CD4-positive, alpha-beta T cell treated with Interferon gamma for 1 hour (primary cell): ENCODE measurements around the gene FAM162B.
"Not testable (repeated sequence)": the region's sequence is repeated elsewhere in the genome, so short reads cannot be mapped to it uniquely, and the experiment has no call there.

ENCODE experiments used
- DNase-seq: peaks from one replicate; pipeline ENCODE4 v3.0.0-alpha.2; 2020

Gene FAM162B

DNA sequence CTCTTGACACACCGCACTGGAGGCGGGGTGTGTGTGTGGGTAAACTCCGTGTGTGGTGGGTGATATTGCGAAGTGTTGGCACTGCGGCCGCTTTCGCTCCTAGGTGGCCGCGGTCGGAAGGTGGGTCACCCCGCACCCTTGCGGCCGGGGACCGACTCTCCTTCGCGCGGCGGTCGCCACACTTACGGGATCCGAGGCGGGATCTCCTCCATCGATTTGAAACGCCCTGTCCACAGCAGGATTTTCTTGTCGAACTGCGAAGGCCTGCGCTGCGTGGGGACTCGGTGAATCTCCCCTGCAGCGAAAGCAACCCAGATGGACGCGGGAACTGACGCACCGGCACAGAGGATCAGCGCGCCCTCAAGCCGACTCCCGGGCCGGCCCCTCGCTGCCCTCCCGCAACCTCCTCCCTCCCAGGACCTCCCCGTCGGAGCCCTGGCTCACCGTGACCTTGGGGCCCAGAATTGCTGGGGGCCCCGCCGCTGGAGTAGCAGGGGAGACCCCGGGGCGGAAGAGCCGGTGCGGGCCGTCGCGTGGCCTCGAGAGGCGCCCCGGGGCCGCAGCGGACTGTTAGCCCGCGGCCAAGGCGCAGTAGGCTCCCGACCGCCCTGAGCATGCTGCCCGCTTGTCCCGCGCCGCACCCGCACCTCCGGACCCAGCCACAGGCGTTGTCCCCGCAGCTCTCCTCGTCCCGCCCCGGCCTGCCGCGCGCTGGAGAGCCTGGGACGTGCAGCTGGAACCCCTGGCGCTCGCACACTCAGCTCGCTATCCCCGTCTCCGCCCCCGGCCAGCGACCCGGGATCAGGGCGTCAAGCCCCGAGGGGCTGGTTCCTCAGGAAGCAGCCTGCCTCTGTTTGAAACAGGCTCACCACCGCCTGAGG, at the start of gene FAM162B:
Gene FAM162B, minus strand, starts transcription at position 759 of the 881 bp plus-strand sequence. Its CDS starts 143 bp downstream, at position 616.
- DNase-seq, result no peak

- no peak for DNase-seq
Measured at GRCh38 chr6:116812051-116812650, 46.6 kb upstream of the FAM162B start.

DNA sequence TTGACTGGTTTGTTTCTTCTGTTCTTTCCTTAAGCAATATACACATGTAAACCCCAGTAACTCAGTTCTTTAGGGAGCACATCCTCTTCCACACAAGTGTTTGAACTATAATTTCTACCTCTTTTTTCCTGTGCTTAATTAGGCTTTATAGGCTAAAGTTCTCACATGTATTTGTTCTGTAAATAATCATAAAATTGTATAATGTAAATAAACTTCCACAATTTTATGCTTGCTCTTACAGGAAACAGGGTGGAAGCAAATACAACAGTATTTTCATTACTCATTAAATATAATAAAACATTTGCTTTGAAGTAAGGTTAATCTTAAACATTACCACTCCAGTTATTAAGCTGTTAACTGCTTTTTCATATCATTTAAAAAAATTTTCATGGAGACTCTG, 36.5 kb upstream of the FAM162B start:
- no peak for DNase-seq

- no peak for DNase-seq
Measured at GRCh38 chr6:116799945-116800344, 34.4 kb upstream of the FAM162B start.

- no peak for DNase-seq
Measured at GRCh38 chr6:116797585-116797984, 32.1 kb upstream of the FAM162B start.

- no peak for DNase-seq
Measured at GRCh38 chr6:116793224-116793623, 27.7 kb upstream of the FAM162B start.

DNA sequence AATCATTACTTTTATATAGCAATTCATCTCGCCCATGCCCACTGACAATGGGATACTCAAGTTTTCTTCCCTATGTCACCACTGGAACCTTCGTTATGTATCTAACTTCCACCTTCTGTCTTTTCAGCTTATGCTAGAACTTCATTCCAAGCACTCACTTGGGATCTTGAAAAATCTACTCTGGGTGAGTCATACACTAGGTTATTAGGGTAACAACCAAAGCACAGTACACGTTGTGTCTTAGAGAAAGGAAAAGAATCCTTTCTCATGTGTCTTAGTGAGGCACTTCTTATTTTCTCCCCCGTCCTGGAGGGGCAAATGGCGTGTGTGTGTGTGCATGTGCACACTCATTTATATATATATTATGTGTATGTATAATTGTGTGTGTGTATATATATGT, 18.3 kb upstream of the FAM162B start:
- no peak for DNase-seq

DNA sequence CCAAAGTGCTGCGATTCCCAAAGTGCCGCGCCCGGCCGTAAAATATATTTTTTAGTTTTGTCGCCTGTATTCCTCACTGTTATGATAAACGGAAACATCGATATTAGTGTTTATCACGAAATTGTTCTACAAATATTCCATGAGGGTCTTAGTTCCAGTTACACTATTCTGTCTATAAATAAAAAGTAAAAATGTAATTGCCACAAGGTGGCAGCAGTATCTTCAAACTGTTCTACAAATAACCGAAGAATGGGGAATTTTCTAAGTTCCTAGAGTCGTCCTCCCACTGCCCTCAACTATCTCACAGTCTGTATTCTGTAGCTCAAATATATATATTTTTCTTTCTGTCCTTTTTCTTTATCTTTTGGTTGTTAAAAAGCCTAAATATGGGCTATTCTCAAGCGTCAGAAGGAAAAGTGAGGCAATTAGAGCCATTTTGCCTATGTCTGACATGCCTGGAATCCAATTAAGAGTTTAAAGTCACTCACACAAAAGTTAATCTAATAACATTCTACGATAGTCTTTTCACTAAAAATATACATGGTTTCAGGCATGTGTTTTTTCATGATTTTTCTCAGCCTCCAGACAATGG, 14.2 kb upstream of the FAM162B start:
- no peak for DNase-seq

DNA sequence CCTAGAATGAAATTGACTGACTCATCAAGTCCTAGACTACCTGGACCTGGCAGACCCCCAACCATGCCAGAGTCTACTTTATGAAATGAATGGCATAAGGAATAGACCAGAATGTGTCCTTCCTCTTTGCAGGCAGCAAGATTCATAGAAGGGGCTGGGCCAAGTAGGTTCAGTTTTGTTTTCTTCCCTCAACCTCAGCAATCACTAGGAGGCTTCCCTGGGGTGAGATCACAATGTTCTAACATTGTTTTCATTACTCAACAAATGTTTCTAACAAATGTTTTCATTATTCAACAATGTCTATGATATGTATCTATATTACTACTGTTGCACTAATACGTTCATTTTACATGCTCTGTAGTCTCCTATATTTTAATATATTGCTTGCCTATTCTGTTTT, 8.4 kb upstream of the FAM162B start:
- no peak for DNase-seq

DNA sequence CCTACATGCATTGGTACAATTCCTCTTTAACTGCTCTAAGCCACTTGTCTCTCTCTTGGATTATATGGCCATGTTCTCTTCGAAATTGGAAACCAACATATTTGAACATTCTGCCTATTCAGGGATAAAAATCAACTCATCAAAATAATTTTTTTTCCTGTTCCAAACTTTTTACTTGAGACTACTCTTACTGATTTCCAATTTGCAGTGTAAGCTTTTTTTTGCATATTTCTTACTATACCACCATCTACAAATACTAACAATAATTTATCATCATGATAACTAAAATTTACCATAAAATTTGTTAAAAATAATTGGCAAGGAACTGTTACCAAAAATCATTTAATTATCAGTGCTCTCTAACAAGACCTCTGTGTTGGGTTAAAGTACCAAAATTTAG, 6.9 kb upstream of the FAM162B start:
- no peak for DNase-seq

DNA sequence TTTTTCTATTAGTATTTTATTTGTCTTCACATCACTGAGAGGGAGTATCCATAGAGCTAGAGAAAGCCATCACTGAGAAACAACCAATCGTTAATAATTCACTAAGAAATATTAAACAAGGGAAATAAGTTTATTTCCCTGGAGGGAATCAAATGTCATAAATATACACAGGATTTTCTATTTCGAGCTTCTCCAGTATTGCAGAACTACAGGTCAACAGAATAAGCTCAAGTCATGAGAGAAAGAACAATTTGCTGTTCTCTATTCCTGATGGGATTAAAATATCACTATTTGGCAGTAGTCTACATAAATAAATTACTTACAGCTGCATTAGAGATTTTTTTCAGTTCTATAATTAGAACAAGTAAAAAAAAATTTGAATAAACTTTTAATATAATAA, 2.2 kb upstream of the FAM162B start:
- no peak for DNase-seq

DNA sequence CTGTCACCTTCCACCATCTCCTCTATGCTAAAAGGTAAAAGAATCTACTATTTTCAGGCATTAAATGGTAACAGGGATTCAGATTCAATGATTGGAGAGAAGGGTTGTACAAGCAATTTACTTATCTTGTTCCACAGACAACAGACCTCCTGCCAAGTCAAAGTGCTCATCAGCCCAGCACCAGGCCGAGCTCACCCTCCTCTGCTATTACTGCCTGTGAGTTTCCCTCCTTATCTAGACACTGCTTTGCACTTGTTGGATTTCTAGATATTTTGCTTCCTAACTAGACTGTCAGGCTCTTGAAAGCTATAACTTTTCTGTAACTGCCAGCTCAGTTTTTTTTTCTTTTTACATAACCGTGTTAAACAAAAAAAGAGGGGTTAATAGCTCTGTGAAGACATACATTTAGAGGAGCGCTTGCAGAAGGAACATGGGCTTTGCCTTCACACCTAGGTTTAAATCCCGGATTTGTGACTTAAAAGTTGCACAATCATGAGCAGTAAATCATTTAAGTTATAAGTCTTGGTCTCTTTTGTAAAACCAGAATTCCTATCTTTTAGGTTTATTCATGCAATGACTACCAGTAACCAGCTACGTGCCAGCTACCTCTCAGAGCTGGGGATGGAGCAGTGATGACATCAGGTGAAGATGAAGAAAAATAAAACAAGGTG, 1.1 kb upstream of the FAM162B start:
- DNase-seq, result no peak

- no peak for DNase-seq
Measured at GRCh38 chr6:116764629-116764960, 924 bp downstream of the FAM162B start.

DNA sequence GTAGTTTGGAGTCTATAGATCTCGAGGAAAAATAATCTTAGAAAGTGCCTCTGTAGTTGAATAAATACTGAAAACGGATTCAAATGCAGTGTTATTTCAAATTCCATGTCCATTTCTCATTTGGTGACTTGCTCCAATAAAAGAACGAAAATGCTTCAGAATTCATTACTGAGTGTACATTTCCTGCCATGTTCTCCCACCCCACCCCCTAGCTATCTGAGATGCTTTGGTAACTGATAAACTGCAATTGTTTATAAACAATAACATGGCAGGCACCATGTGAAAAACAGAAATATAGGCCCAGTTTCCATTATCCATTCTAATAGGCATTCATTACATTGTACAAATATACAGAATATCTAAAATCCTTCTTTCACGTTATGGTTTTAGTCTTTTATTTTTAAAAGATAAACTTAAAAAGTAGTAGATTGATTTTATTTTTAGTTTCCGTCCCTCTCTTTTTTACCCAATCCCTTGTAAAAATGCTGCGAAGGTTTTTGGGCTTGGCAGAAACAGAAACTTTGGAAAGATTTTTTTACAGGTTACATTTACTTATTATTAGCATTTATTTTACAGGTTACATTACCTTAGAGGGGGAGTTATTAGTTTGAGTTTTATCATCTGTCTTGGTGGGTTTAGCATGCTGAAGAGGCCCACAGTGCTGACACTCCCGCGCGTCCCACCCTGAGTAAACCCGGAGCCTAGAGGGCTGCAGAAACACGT, 1.5 kb downstream of the FAM162B start:
- DNase-seq, result no peak

DNA sequence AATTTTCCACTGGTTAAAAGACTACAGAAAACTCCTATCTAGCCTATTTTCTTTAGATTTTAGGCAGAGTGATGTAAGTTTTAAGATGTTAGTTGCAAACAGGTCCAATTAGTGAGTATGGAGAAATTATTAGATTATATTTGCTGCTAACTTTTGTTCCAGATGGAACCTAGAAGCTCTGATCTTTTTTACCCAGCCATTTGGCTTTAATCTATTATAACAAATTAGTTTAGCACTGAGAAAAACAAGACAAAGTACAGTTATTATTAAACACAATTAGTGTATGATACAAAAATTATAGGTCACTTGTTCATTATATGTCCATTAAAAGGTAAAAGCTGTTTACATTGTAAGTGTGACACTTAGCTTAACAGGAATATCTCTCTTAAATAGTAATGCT, 2.5 kb downstream of the FAM162B start:
- no peak for DNase-seq

DNA sequence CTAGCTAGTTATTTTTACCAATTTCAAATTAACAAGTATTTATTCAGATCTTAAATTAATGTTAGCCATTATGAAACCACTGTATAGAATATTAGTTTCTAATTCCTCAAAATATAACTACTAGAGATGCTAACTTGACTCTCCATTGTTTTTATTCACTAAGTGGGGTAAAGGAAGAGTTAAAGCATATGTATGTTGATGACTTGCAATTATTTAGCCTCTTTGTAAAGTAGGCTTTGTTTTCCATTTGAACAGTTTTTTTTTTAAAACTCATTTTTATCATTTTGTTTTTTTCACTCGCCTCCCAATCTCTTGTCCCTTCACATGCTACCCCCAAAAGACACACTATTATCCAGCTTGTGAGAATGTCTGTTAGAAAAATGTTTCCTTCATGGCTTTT, 3.3 kb downstream of the FAM162B start:
- no peak for DNase-seq

DNA sequence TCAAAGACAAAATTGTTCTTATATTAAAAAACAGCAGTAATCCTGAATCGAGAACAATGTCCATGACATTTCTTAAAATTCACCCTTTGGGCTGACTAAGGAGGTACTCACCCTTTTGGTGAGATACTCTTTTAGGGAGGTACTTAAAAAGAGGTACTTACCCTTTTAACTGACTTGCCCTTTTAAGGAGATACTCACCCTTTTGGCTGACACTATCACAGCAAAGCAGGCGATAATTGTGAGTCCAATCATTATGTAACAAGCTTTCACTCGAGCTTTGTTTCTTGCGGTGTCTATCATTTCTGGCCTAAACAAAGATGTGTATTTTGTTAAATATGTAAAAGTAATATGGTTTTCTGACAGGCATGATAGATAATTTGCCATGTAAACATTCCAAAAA, 3.7 kb downstream of the FAM162B start:
- DNase-seq, result no peak

- no peak for DNase-seq
Measured at GRCh38 chr6:116745176-116745575, 20.3 kb downstream of the FAM162B start.

GRCh38 chr6:116741571-116741970, 23.9 kb downstream of the FAM162B start:
- no peak for DNase-seq

GRCh38 chr6:116740486-116740885, 25.0 kb downstream of the FAM162B start:
- not testable (repeated sequence) for DNase-seq

- DNase-seq, result no peak
Measured at GRCh38 chr6:116737004-116737403, 28.5 kb downstream of the FAM162B start.

DNA sequence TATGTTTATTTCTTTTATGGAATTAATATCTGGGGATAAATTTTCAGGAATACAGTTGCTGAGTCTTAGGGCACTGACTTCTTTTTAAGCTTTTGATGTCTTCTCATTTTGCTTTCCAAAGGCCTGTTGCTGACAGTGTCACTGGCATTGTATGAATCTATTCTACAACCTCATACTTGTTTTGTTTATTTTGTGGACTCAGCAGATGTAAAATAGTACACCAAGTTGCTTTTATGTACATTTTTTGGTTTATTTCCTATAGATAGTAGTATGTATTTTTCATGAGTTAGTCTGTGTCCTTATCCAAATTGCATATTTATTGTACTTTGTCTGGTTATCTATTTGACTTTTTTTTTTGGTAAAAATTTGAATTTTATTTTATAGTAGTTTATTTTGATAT, 35.0 kb downstream of the FAM162B start:
- DNase-seq, result no peak

DNA sequence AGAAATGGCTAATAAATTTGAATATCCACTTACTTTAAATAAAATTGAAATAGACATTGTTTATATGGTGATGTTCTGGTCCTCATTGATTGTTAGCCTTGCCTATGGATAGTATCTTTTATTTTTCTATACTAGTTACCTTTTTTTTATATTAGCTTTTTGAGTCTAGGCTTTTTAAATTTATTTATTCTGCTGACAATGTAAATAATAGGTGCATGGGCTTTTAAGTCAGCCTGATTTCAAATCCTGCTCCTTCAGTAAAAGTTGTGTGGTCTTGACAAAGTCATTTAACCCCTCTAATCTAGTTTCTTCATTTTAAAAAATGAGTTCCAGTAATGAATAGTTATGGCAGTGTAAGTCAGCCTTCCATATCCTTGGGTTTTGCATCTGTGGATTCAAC, 38.6 kb downstream of the FAM162B start:
- DNase-seq, result no peak
